Measurements from ENCODE around the gene SULT2A1.

Gene SULT2A1

DNA sequence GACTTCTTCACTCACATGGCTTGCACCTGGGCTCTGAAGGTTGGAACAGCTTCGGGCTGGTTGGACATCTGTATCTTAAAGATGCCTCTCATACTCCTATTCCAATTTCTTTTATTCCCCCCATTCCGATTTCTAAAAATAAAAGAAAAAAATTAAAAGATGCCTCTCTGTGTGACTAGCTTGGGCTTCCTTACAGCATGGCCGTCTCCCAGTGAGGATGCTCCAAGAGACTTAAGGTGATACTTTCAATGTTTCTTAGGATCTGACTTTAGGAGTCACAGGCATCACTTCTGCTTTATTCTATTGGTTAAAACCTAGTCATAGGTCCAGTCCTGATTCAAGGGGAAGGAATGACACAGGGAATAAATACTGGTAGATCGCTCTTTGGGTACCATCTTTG lies 9.9 kb upstream of the SULT2A1 start:
- TF ChIP-seq, protein P1, sequence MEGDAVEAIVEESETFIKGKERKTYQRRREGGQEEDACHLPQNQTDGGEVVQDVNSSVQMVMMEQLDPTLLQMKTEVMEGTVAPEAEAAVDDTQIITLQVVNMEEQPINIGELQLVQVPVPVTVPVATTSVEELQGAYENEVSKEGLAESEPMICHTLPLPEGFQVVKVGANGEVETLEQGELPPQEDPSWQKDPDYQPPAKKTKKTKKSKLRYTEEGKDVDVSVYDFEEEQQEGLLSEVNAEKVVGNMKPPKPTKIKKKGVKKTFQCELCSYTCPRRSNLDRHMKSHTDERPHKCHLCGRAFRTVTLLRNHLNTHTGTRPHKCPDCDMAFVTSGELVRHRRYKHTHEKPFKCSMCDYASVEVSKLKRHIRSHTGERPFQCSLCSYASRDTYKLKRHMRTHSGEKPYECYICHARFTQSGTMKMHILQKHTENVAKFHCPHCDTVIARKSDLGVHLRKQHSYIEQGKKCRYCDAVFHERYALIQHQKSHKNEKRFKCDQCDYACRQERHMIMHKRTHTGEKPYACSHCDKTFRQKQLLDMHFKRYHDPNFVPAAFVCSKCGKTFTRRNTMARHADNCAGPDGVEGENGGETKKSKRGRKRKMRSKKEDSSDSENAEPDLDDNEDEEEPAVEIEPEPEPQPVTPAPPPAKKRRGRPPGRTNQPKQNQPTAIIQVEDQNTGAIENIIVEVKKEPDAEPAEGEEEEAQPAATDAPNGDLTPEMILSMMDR (IDR thresholded peaks at IDR 0.05; ENCODE audit: low read depth, low read length, missing control alignments) = no peak
- no peak for DNase-seq (ENCODE audit: extremely low read depth, low read depth)
- H3K4me3 ChIP-seq (replicated peaks; ENCODE audit: low read depth, low read length) = no peak overlapping the region

DNA sequence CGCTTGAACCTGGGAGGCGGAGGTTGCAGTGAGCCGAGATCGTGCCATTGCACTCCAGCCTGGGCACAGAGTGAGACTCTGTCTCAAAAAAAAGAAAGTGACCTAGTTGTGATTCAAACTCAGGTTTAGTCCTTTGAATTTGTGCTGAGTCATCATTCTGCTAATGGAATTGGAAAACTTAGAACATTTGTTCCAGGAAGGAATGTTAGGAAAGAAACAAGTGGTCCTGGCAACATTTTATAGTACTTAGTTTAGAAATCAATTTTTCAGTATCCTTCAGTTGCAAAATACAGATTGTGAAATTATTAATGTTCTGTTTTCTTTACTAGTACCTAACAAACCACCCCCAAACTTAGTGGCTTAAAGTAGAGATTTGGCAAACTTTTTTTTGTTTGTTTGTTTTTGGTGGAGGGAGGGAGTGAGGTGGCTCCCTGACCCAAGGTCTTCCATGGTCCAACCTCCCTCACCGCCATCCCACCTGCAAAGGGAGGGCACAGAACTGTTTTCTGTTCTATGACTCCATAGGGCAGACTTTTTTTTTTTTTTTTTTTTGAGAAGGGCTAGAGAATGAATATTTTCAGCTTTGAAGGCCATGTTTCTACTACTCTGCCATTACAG lies 9.2 kb upstream of the SULT2A1 start:
- DNase-seq (ENCODE audit: extremely low read depth, low read depth) = no peak
- TF ChIP-seq, protein P1 (IDR thresholded peaks at IDR 0.05; ENCODE audit: low read depth, low read length, missing control alignments) = no peak

DNA sequence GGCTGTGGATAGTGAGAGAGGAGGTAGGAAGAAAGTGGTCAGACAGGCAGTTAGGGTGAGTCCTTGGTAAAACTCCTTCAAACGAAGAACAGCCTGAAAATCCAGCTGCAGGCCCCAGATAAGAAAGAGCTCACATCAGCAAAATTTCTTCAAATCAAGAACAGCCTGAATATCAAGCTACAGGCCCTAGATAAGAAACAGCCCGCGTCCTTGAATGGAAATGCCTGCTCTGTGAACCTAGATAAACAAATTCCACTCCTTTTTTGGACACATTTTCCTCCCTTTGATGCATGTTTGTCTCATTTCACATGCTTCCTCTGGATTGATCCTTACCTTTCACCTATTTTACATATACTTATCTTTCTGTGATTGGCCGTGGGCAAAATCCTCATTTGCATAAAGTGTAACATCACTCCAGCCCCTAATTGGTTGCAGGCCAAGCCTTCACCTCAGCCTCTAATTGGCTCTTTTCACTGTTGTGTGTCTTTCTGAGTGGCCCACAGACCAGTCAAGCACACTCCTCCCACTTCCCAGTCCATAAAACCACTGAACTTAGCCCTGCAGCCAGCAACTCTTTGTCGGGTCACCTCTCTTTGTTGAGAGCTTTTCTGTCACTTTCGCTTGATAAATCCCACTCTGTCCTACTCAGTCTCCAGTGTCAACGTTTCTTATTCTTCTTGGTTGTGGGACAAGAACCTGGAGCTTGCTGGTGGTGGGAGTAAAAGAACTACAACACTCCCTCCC lies 6.0 kb upstream of the SULT2A1 start:
- H3K4me3 ChIP-seq (replicated peaks; ENCODE audit: low read depth, low read length) = no peak overlapping the region
- TF ChIP-seq, protein P1 (IDR thresholded peaks at IDR 0.05; ENCODE audit: low read depth, low read length, missing control alignments) = no peak
- no peak for DNase-seq (ENCODE audit: extremely low read depth, low read depth)

More for the DNA sequence above, 9.2 kb upstream of the SULT2A1 start:
- no peak overlapping the region for H3K4me3 ChIP-seq (replicated peaks; ENCODE audit: low read depth, low read length)

DNA sequence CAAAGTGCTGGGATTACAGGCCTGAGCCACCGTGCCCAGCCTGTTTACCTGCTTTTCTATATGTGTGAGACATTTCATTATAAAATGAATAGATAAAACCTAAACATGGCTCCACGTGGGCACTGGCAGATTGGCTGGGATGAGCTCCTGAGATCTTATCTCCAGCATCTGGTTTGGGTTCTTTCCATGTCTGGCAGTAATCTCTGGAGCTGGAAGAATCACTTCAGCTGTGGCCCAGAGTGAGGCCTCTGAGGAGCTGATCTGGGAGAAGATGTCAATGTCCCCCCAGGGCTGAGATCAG lies 5.5 kb upstream of the SULT2A1 start:
- TF ChIP-seq, protein P1 (IDR thresholded peaks at IDR 0.05; ENCODE audit: low read depth, low read length, missing control alignments) = no peak
- no peak overlapping the region for H3K4me3 ChIP-seq (replicated peaks; ENCODE audit: low read depth, low read length)
- no peak for DNase-seq (ENCODE audit: extremely low read depth, low read depth)

DNA sequence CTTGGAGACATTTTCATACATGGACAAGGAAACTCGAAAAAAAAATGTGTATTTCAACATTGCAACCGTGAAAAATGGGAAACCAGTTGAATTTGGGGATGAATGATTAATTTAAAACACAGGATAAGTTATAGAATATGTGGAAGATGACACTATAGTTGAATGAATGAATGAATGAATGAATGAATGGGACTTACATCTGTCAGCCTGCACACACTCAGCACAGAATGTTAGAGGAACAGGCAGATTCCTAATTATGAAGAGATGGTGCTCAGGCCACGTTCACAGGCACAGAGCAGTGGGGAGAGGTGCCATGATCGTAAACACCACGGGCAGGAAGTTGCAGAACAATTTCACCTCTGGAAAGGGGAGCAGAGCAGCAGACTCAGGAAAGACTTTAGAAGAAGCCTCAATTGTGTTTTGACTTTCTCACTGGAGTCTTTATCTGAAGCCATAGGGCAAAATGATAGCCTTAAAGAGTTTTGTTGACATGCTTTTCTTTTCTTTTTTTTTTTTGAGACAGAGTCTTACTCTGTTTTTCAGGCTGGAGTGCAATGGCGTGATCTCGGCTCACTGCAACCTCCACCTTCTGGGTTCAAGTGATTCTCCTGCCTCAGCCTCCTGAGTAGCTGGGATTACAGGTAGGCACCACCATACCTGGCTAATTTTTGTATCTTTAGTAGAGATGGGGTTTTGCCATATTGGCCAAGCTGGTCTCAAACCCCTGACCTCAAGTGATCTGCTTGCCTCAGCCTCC lies 4.9 kb upstream of the SULT2A1 start:
- TF ChIP-seq, protein P1 (IDR thresholded peaks at IDR 0.05; ENCODE audit: low read depth, low read length, missing control alignments) = no peak
- DNase-seq (ENCODE audit: extremely low read depth, low read depth) = no peak
- H3K4me3 ChIP-seq (replicated peaks; ENCODE audit: low read depth, low read length) = no peak overlapping the region

DNA sequence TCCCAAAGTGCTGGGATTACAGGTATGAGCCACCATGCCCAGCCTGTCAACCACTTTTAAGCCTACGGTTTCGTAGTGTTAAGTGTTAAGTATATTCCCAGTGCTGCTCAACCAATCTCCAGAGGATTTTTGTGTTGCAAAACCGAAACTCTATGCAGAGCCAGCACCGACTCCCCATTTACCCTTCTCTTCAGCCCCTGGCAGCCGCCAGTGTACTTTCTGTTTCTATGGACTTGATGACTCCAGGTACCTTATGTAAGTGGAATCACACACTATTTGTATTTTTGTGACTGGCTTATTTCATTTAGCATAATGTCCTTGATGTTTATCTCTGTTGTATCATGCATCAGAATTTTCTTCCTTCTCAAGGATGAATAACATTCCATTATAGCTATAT lies 1.1 kb downstream of the SULT2A1 start:
- TF ChIP-seq, protein P1 (IDR thresholded peaks at IDR 0.05; ENCODE audit: low read depth, low read length, missing control alignments) = no peak
- H3K4me3 ChIP-seq (replicated peaks; ENCODE audit: low read depth, low read length) = no peak overlapping the region
- no peak for DNase-seq (ENCODE audit: extremely low read depth, low read depth)
